ENCODE measurements around the gene INTS11. TPM values are rescaled to one million over a fixed set of nuclear protein-coding genes. Genes with fewer than 3 reads are reported as not detected.
A peak's percentile ranks its signal among the peaks of the same experiment; 100 is the strongest.

INTS11 gene
- total and polyA plus RNA-seq, 9 of the 15 experiments (the other 6 are each of a cell fraction or from before 2014, with no cell fraction given) = 3.6 to 183 (median 110) TPM

DNA sequence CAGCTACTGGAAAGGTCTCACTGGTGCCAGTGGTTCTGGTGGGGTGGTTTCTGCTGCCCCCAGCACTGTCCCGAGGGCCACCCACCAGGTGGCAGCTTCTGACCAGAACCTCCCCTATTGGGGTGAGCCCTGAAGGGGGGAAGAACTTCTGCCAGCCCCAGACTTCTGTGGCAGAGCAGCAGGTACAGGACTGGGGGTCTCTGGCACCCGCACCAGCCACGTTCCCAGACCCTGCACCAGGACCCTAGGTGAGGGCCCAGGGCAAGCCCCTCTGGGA lies 14.4 kb downstream of the INTS11 start (continued):
- TF ChIP-seq, protein P1, sequence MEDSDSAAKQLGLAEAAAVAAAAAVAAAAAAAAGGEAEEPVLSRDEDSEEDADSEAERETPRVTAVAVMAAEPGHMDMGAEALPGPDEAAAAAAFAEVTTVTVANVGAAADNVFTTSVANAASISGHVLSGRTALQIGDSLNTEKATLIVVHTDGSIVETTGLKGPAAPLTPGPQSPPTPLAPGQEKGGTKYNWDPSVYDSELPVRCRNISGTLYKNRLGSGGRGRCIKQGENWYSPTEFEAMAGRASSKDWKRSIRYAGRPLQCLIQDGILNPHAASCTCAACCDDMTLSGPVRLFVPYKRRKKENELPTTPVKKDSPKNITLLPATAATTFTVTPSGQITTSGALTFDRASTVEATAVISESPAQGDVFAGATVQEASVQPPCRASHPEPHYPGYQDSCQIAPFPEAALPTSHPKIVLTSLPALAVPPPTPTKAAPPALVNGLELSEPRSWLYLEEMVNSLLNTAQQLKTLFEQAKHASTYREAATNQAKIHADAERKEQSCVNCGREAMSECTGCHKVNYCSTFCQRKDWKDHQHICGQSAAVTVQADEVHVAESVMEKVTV (CRISPR knock-in tag; IDR thresholded peaks at IDR 0.05) = no peak
- TF ChIP-seq SP2 (IDR thresholded peaks at IDR 0.05; ENCODE audit: extremely low read depth, low read depth, low read length, poor library complexity, severe bottlenecking) (no peak), KLF1 (tag; IDR thresholded peaks at IDR 0.05) (no peak), POLR2G (IDR thresholded peaks at IDR 0.05; ENCODE audit: low read depth, low read length) (peak; percentile 31), ZNF316 (IDR thresholded peaks at IDR 0.05) (no peak), TGIF2 (CRISPR knock-in tag; IDR thresholded peaks at IDR 0.05) (no peak), HLTF (IDR thresholded peaks at IDR 0.05) (no peak), RAD21 (CRISPR knock-in tag; conservative IDR thresholded peaks at IDR 0.05 in 1 of 2, IDR thresholded peaks at IDR 0.05 in 1 of 2) (0 out of 4 replicates have a peak, but pooled peaks of 1 of the 2 experiments have one; percentile 12), MYBL2 (IDR thresholded peaks at IDR 0.05; ENCODE audit: low read depth) (no peak), MYBL2 (CRISPR knock-in tag; IDR thresholded peaks at IDR 0.05; ENCODE audit: borderline replicate concordance) (no peak), NFRKB (IDR thresholded peaks at IDR 0.05; ENCODE audit: low read depth) (no peak), ZBTB8A (IDR thresholded peaks at IDR 0.05; ENCODE audit: partially characterized antibody) (no peak), ADNP (tag; IDR thresholded peaks at IDR 0.05) (no peak), PHTF2 (CRISPR knock-in tag; IDR thresholded peaks at IDR 0.05) (no peak), FOXA3 (CRISPR knock-in tag; conservative IDR thresholded peaks at IDR 0.05 in 1 of 2, IDR thresholded peaks at IDR 0.05 in 1 of 2) (no peak), LEF1 (IDR thresholded peaks at IDR 0.05) (no peak), POLR2A (conservative IDR thresholded peaks at IDR 0.05) (0 out of 2 replicates have a peak, but pooled peaks have one; percentile 3)
- TF ChIP-seq, protein P2, sequence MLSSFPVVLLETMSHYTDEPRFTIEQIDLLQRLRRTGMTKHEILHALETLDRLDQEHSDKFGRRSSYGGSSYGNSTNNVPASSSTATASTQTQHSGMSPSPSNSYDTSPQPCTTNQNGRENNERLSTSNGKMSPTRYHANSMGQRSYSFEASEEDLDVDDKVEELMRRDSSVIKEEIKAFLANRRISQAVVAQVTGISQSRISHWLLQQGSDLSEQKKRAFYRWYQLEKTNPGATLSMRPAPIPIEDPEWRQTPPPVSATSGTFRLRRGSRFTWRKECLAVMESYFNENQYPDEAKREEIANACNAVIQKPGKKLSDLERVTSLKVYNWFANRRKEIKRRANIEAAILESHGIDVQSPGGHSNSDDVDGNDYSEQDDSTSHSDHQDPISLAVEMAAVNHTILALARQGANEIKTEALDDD (IDR thresholded peaks at IDR 0.05) = no peak
- TF ChIP-seq, protein P3, sequence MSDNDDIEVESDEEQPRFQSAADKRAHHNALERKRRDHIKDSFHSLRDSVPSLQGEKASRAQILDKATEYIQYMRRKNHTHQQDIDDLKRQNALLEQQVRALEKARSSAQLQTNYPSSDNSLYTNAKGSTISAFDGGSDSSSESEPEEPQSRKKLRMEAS (CRISPR knock-in tag; IDR thresholded peaks at IDR 0.05) = no peak
- TF ChIP-seq, protein P4, sequence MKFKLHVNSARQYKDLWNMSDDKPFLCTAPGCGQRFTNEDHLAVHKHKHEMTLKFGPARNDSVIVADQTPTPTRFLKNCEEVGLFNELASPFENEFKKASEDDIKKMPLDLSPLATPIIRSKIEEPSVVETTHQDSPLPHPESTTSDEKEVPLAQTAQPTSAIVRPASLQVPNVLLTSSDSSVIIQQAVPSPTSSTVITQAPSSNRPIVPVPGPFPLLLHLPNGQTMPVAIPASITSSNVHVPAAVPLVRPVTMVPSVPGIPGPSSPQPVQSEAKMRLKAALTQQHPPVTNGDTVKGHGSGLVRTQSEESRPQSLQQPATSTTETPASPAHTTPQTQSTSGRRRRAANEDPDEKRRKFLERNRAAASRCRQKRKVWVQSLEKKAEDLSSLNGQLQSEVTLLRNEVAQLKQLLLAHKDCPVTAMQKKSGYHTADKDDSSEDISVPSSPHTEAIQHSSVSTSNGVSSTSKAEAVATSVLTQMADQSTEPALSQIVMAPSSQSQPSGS (CRISPR knock-in tag; IDR thresholded peaks at IDR 0.05) = no peak
- TF ChIP-seq, protein P5, sequence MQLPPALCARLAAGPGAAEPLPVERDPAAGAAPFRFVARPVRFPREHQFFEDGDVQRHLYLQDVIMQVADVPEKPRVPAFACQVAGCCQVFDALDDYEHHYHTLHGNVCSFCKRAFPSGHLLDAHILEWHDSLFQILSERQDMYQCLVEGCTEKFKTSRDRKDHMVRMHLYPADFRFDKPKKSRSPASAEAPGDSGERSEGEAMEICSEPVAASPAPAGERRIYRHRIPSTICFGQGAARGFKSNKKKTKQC (CRISPR knock-in tag; IDR thresholded peaks at IDR 0.05) = no peak
- TF ChIP-seq, protein P6, sequence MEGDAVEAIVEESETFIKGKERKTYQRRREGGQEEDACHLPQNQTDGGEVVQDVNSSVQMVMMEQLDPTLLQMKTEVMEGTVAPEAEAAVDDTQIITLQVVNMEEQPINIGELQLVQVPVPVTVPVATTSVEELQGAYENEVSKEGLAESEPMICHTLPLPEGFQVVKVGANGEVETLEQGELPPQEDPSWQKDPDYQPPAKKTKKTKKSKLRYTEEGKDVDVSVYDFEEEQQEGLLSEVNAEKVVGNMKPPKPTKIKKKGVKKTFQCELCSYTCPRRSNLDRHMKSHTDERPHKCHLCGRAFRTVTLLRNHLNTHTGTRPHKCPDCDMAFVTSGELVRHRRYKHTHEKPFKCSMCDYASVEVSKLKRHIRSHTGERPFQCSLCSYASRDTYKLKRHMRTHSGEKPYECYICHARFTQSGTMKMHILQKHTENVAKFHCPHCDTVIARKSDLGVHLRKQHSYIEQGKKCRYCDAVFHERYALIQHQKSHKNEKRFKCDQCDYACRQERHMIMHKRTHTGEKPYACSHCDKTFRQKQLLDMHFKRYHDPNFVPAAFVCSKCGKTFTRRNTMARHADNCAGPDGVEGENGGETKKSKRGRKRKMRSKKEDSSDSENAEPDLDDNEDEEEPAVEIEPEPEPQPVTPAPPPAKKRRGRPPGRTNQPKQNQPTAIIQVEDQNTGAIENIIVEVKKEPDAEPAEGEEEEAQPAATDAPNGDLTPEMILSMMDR (IDR thresholded peaks at IDR 0.05 in 2 of 3, conservative IDR thresholded peaks at IDR 0.05 in 1 of 3; ENCODE audit: insufficient read depth in 2 of 3, low read depth in 1 of 3, low read length in 3 of 3) = peak in 2 of 3 experiments; percentile 1 to 19; a peak in 1 of 6 replicates

Data from K562 (cell line).